Liver (tissue), 9 donors: Measurements from ENCODE around the gene KANSL3. TPM values are rescaled to one million over a fixed set of nuclear protein-coding genes. Genes with fewer than 3 reads are reported as not detected.

Source experiments
- DNase-seq: peaks from one replicate; pipeline ENCODE4 v3.0.0-alpha.2; 2017; ENCODE audit warnings: low spot score
- H3K27ac ChIP-seq, 2 donors: one replicate each; pipeline ENCODE4 v1.7.0; 2013; ENCODE audit warnings: inconsistent platforms in 2 of 2, low read length in 2 of 2, control low read depth in 1 of 2, low read depth in 1 of 2, mild to moderate bottlenecking in 1 of 2
- H3K27me3 ChIP-seq, 4 donors: one replicate each; pipeline versions ENCODE4 v1.6.1 to v1.7.0; 2013; ENCODE audit warnings: low read length in 3 of 4, inconsistent platforms in 1 of 4, mild to moderate bottlenecking in 1 of 4, moderate library complexity in 1 of 4; ENCODE audit not compliant: control insufficient read depth in 4 of 4, insufficient read depth in 4 of 4
- H3K36me3 ChIP-seq, 4 donors: one replicate each; pipeline versions ENCODE4 v1.6.1 to v1.7.0; 2013; ENCODE audit warnings: low read length in 3 of 4, mild to moderate bottlenecking in 3 of 4, low read depth in 1 of 4, moderate library complexity in 1 of 4; ENCODE audit not compliant: control insufficient read depth in 4 of 4, insufficient read depth in 3 of 4
- H3K4me1 ChIP-seq, 4 donors: one replicate each; pipeline versions ENCODE4 v1.6.1 to v1.7.0; 2013; ENCODE audit warnings: low read length in 3 of 4, mild to moderate bottlenecking in 3 of 4, moderate library complexity in 1 of 4; ENCODE audit not compliant: control insufficient read depth in 4 of 4, insufficient read depth in 4 of 4
- H3K4me3 ChIP-seq, 3 donors: one replicate each; pipeline versions ENCODE4 v1.6.1 to v1.7.0; 2013; ENCODE audit warnings: low read length in 3 of 3, control low read depth in 1 of 3, low read depth in 1 of 3, mild to moderate bottlenecking in 1 of 3
- H3K9ac ChIP-seq, 2 donors: one replicate each; pipeline ENCODE4 v1.7.0; 2013; ENCODE audit warnings: low read length in 2 of 2, mild to moderate bottlenecking in 2 of 2, moderate library complexity in 2 of 2, control low read depth in 1 of 2, low read depth in 1 of 2
- H3K9me3 ChIP-seq, 4 donors: one replicate each; pipeline versions ENCODE4 v1.6.1 to v1.7.0; 2013; ENCODE audit warnings: low read length in 3 of 4; ENCODE audit not compliant: control insufficient read depth in 4 of 4
- EGR1 ChIP-seq, 2 donors: IDR thresholded peaks; 2 replicates each; pipeline ENCODE4 v1.6.1; 2016 to 2018; ENCODE audit warnings: antibody characterized with exemption in 2 of 2, low read depth in 2 of 2
- FOXA1 ChIP-seq: IDR thresholded peaks from 2 replicates; pipeline ENCODE4 v1.6.1; 2016; ENCODE audit warnings: antibody characterized with exemption
- FOXA2 ChIP-seq: IDR thresholded peaks from 2 replicates; pipeline ENCODE4 v1.6.1; 2016; ENCODE audit warnings: antibody characterized with exemption
- GABPA ChIP-seq, 2 donors: IDR thresholded peaks in 1 of 2; conservative IDR thresholded peaks in 1 of 2; 2 replicates each; pipeline ENCODE4 v1.6.1; 2016; ENCODE audit warnings: antibody characterized with exemption in 2 of 2, mild to moderate bottlenecking in 1 of 2, moderate library complexity in 1 of 2
- HNF4A ChIP-seq, 2 donors: conservative IDR thresholded peaks; 2 replicates each; pipeline ENCODE4 v1.6.1; 2016; ENCODE audit warnings: antibody characterized with exemption in 2 of 2, mild to moderate bottlenecking in 2 of 2
- HNF4G ChIP-seq: IDR thresholded peaks from 2 replicates; pipeline ENCODE4 v1.6.1; 2016; ENCODE audit warnings: antibody characterized with exemption
- JUND ChIP-seq, 2 donors: IDR thresholded peaks; 2 replicates each; pipeline ENCODE4 v1.6.1; 2016; ENCODE audit warnings: antibody characterized with exemption in 2 of 2
- MAX ChIP-seq: IDR thresholded peaks from 2 replicates; pipeline ENCODE4 v1.6.1; 2016; ENCODE audit warnings: antibody characterized with exemption
- NR2F2 ChIP-seq: IDR thresholded peaks from 2 replicates; pipeline ENCODE4 v1.6.1; 2016; ENCODE audit warnings: antibody characterized with exemption
- RAD21 ChIP-seq, 2 donors: IDR thresholded peaks; 2 replicates each; pipeline ENCODE4 v1.6.1; 2016; ENCODE audit warnings: antibody characterized with exemption in 2 of 2, mild to moderate bottlenecking in 2 of 2
- REST ChIP-seq: IDR thresholded peaks from 2 replicates; pipeline ENCODE4 v1.6.1; 2016; ENCODE audit warnings: antibody characterized with exemption, mild to moderate bottlenecking
- RXRA ChIP-seq, 2 donors: IDR thresholded peaks; 2 replicates each; pipeline ENCODE4 v1.6.1; 2017 to 2018; ENCODE audit warnings: antibody characterized with exemption in 2 of 2, mild to moderate bottlenecking in 1 of 2
- SP1 ChIP-seq: IDR thresholded peaks from 2 replicates; pipeline ENCODE4 v1.6.1; 2018; ENCODE audit warnings: antibody characterized with exemption, mild to moderate bottlenecking
- TAF1 ChIP-seq: conservative IDR thresholded peaks from 2 replicates; pipeline ENCODE4 v1.6.1; 2016; ENCODE audit warnings: antibody characterized with exemption, mild to moderate bottlenecking
- YY1 ChIP-seq: IDR thresholded peaks from 2 replicates; pipeline ENCODE4 v1.6.1; 2016; ENCODE audit warnings: antibody characterized with exemption, mild to moderate bottlenecking
- WGBS: extraction: QIAGEN DNeasy Blood & Tissue Kit; methylation state at CpG from one replicate; pipeline ENCODE4 v1.1.7; 2013; 5-methylcytosine and 5-hydroxymethylcytosine counted together
- polyA plus RNA-seq, 2 donors: library from polyadenylated mRNA; stranded (reverse) in 1 of 2; unstranded in 1 of 2; fragments of 200-250 nt in 1 of 2; fragments of >200 nt in 1 of 2; fragmentation: Nextera tagmentation in 1 of 2; extraction: Ambion mirVana in 1 of 2; gene quantifications; one replicate each; pipeline versions ENCODE4 v1.2.1 to v1.2.3, GENCODE V29; 2013 to 2015
- total RNA-seq, 2 donors: library from RNA; depleted of rRNA; stranded (reverse); fragments of >200 nt; gene quantifications; one replicate each; pipeline ENCODE4 v1.2.3, GENCODE V29; 2014
- TF ChIP-seq, protein P1 (sequence below): IDR thresholded peaks from 2 replicates; pipeline ENCODE4 v1.6.1; 2016; ENCODE audit warnings: antibody characterized with exemption
- TF ChIP-seq, protein P2 (sequence below): IDR thresholded peaks from 2 replicates; pipeline ENCODE4 v1.6.1; 2016; ENCODE audit warnings: antibody characterized with exemption
- TF ChIP-seq, protein P3 (sequence below): fragments of 150-350 bp; IDR thresholded peaks from 2 replicates; pipeline ENCODE4 v1.5.1; 2017; ENCODE audit warnings: improper control_type of control experiment, low read depth, low read length; ENCODE audit not compliant: missing input control
- donor health status: healthy.
- donor health status: healthy.
- donor health status: healthy.
- donor health status: healthy.
- donor health status: healthy.

The KANSL3 gene
- total and polyA plus RNA-seq, 4 donors, result 8.3 to 30.5 (median 18.6) TPM

DNA sequence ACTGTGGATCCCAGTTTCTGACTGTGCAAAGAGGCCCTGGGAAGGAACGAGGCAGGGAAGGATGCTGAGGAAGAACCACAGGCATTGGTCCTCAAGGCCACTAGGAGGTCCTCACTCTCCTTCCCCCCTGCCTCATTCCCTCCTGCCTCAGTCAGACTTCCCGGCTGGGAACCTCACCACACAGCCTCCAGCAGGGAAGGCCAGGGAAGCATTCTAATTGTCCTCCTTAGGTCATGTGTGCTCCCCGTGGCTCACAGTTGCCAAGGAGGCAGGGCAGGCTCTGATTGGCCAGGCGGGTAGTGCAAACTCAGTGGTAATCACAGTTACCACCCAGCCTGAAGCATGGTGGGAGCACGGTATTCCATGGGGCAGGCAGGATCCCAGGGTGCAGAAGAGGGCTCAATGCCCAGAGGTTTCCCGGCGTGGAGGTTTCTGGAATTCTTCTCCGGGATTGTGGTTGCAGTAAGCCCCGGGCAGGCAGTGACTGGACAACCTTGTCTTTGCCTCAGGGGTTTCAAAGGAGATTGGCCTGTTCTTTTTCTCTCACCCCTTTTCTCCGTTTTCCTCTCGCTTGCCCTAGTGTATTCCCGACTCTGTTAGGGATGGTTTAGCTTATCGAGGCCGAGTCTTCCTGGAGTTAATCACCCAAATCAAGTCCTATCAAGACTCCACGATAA is 31.6 kb upstream of the KANSL3 start:
- Histone ChIP-seq H3K4me1 (no peaks in the 10 kb centered on the region), H3K9me3 (no peaks in the 10 kb centered on the region), H3K27me3 (no peaks in the 10 kb centered on the region), H3K4me3 (no peak overlapping the region), H3K27ac (no peak overlapping the region), H3K9ac (no peak overlapping the region), H3K36me3 (no peaks in the 10 kb centered on the region)
- DNase-seq, result no peak
- WGBS, result 92% methylated on average over 15 of the region's 15 CpGs
- TF ChIP-seq NR2F2 (no peak), GABPA (IDR thresholded peaks at IDR 0.05 in 1 of 2, conservative IDR thresholded peaks at IDR 0.05 in 1 of 2) (no peak), REST (no peak), RXRA (IDR thresholded peaks at IDR 0.05) (no peak), HNF4A (conservative IDR thresholded peaks at IDR 0.05) (no peak), JUND (IDR thresholded peaks at IDR 0.05) (no peak), RAD21 (IDR thresholded peaks at IDR 0.05) (no peak), FOXA2 (no peak), FOXA1 (no peak), SP1 (no peak), HNF4G (no peak), EGR1 (IDR thresholded peaks at IDR 0.05; ENCODE audit: low read depth in 2 of 2) (no peak), MAX (no peak), YY1 (no peak), TAF1 (no peak)
- TF ChIP-seq, protein P1, sequence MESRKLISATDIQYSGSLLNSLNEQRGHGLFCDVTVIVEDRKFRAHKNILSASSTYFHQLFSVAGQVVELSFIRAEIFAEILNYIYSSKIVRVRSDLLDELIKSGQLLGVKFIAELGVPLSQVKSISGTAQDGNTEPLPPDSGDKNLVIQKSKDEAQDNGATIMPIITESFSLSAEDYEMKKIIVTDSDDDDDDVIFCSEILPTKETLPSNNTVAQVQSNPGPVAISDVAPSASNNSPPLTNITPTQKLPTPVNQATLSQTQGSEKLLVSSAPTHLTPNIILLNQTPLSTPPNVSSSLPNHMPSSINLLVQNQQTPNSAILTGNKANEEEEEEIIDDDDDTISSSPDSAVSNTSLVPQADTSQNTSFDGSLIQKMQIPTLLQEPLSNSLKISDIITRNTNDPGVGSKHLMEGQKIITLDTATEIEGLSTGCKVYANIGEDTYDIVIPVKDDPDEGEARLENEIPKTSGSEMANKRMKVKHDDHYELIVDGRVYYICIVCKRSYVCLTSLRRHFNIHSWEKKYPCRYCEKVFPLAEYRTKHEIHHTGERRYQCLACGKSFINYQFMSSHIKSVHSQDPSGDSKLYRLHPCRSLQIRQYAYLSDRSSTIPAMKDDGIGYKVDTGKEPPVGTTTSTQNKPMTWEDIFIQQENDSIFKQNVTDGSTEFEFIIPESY, result no peak
- TF ChIP-seq, protein P2, sequence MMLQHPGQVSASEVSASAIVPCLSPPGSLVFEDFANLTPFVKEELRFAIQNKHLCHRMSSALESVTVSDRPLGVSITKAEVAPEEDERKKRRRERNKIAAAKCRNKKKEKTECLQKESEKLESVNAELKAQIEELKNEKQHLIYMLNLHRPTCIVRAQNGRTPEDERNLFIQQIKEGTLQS, result no peak
- TF ChIP-seq, protein P3, sequence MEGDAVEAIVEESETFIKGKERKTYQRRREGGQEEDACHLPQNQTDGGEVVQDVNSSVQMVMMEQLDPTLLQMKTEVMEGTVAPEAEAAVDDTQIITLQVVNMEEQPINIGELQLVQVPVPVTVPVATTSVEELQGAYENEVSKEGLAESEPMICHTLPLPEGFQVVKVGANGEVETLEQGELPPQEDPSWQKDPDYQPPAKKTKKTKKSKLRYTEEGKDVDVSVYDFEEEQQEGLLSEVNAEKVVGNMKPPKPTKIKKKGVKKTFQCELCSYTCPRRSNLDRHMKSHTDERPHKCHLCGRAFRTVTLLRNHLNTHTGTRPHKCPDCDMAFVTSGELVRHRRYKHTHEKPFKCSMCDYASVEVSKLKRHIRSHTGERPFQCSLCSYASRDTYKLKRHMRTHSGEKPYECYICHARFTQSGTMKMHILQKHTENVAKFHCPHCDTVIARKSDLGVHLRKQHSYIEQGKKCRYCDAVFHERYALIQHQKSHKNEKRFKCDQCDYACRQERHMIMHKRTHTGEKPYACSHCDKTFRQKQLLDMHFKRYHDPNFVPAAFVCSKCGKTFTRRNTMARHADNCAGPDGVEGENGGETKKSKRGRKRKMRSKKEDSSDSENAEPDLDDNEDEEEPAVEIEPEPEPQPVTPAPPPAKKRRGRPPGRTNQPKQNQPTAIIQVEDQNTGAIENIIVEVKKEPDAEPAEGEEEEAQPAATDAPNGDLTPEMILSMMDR, result no peak
